Natural killer cell treated with Interleukin-12 subunit alpha and Interleukin-12 subunit beta and Interleukin-15 and Interleukin-18, amount 100 ng/mL, for 72 hours (primary cell): ENCODE results near the gene ENTPD6. TPM values are rescaled to one million over a fixed set of nuclear protein-coding genes. Genes with fewer than 3 reads are reported as not detected.

Experiments used
- ATAC-seq, 2 donors: fragments of 150-1000 bp; cut with Tn5 transposase in 1 of 2; sonication (Bioruptor Pico), chemical (Tn5 transposase) in 1 of 2; 2 replicates each; pipeline ENCODE4 v1.10.0; 2021
- DNase-seq: peaks from one replicate; pipeline ENCODE4 v3.0.0; 2022; ENCODE audit warnings: low spot score
- H3K27ac Mint-ChIP-seq, 2 donors: 1 replicate in 1 of 2; 2 replicates in 1 of 2; pipeline ENCODE4 v1.8.0; 2022; ENCODE audit warnings: mixed read lengths in 2 of 2, mild to moderate bottlenecking in 1 of 2, moderate library complexity in 1 of 2
- H3K27me3 Mint-ChIP-seq, 2 donors: 1 replicate in 1 of 2; 2 replicates in 1 of 2; pipeline ENCODE4 v1.8.0; 2022; ENCODE audit warnings: mixed read lengths in 2 of 2
- H3K36me3 Mint-ChIP-seq: one replicate; pipeline ENCODE4 v1.8.0; 2022; ENCODE audit warnings: mixed read lengths
- H3K4me1 Mint-ChIP-seq, 2 donors: 1 replicate in 1 of 2; 2 replicates in 1 of 2; pipeline ENCODE4 v1.8.0; 2022; ENCODE audit warnings: low read depth in 2 of 2, mixed read lengths in 2 of 2, mild to moderate bottlenecking in 1 of 2
- H3K4me3 Mint-ChIP-seq: one replicate; pipeline ENCODE4 v1.8.0; 2022; ENCODE audit warnings: mixed read lengths
- H3K9me3 Mint-ChIP-seq: 2 replicates; pipeline ENCODE4 v1.8.0; 2022; ENCODE audit warnings: mixed read lengths
- total RNA-seq, 2 donors: library from RNA; stranded (reverse); gene quantifications; one replicate each; pipeline ENCODE4 v1.2.3, GENCODE V29; 2022

Gene ENTPD6
- total RNA-seq, 2 donors from 2014 or later, result 24.9 to 58.7 TPM

DNA sequence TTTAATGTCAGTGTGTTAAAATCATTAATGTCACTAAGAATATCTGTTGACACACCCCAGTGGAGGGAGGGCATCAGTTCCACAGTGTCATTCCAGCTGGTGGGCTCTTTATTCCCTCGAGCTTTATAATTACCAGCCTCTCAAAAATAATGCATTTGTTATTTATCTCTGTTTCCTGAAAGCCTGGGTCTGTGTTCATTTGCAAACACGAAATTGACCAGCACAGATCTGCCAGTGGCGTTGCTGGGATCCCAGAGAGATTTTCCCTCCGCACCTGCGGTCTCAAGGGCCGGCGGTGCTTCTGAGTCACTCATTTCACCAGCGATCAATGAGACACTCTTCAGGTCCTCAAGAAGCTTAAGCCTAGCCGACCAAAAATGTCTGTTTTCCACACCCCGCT lies 46.7 kb downstream of the ENTPD6 start:
- no peaks in the 10 kb centered on the region for H3K9me3 Mint-ChIP-seq
- H3K27ac Mint-ChIP-seq, result no peak overlapping the region
- peaks cover 8 to 22% of the 10 kb centered on the region in 2 donors for H3K4me1 Mint-ChIP-seq
- H3K36me3 Mint-ChIP-seq, result no peaks in the 10 kb centered on the region
- ATAC-seq, result no peak
- no peak overlapping the region for H3K4me3 Mint-ChIP-seq
- H3K27me3 Mint-ChIP-seq, result peaks cover 15 to 16% of the 10 kb centered on the region in 2 donors
- no peak for DNase-seq

DNA sequence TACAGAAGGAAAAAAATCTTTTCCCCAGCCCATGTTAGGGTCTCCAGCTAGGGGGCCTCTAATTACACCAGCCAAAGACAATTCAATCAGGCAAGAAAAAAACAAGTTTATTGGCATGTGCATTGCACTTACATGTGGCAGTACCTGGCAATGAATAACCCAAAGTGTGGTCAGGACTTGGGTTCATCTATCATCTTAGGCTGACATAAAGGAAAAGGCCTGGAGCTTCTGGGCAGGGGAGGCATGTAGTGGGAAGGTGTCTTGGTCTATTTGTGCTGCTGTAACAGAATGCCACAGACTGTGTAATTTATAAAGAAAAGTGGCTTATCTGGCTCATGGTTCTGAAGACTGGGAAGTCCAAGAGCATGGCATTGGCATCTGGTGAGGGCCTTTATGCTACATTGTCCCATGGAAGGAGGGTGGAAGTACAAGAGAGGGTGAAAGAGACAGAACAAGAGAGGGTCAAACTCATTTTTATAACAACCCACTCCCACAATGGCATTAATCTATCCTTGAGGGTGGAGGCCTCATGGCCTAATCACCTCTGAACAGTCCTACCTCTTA lies 48.0 kb downstream of the ENTPD6 start:
- no peak overlapping the region for H3K27ac Mint-ChIP-seq
- H3K36me3 Mint-ChIP-seq, result no peaks in the 10 kb centered on the region
- ATAC-seq (no peak), DNase-seq (no peak)
- H3K9me3 Mint-ChIP-seq, result no peaks in the 10 kb centered on the region
- no peak overlapping the region for H3K4me3 Mint-ChIP-seq
- H3K27me3 Mint-ChIP-seq, result peaks cover 9 to 15% of the 10 kb centered on the region in 2 donors
- peaks cover under 1 to 12% of the 10 kb centered on the region in 2 donors for H3K4me1 Mint-ChIP-seq

DNA sequence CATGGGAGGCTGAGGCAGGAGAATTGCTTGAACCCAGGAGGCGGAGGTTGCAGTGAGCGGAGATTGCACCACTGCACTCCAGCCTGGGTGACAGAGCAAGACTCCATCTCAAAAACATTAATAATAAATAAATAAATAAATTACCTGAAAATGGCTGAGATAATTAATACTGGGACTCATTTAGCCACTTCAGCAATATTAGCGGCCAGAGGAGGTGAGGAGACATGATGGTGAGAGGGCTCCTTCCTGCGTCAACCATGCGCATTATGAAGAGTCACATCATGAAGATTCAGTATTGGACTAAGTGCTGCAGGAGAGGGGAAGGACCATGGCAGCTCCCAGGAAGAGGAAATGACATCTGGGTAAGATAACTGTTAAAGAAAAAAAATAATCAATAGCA lies 49.5 kb downstream of the ENTPD6 start:
- ATAC-seq (no peak), DNase-seq (no peak)
- Mint-ChIP-seq H3K4me3 (no peak overlapping the region), H3K27me3 (peaks cover 9 to 15% of the 10 kb centered on the region in 2 donors), H3K27ac (peak overlapping the region in 1 of 2 donors; percentile 7), H3K9me3 (no peaks in the 10 kb centered on the region), H3K4me1 (peaks cover 11 to 22% of the 10 kb centered on the region in 2 donors), H3K36me3 (no peaks in the 10 kb centered on the region)

DNA sequence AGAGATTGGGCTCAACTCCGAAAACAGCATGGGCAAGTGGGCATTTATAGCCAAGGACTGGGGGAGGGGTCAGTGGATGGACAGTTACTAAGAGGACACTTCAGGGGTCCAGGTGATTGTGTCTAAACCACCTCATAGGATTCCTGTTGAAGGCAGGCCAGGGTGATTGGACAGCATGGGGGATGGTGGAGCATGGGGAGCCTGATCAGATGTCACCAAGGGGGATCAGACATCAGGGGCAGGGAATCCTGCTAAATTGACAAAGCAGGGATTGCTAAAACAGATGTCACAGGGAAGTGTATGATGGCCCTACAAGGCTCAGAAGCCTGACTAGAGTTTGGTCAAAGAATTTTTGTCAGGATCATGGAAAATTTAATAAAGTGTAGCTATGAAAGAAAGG lies 49.9 kb downstream of the ENTPD6 start:
- DNase-seq, result no peak
- Mint-ChIP-seq H3K27ac (peak overlapping the region in 1 of 2 donors; percentile 7), H3K9me3 (no peaks in the 10 kb centered on the region), H3K4me1 (peaks cover 11 to 22% of the 10 kb centered on the region in 2 donors), H3K4me3 (no peak overlapping the region), H3K36me3 (no peaks in the 10 kb centered on the region), H3K27me3 (peaks cover 9 to 15% of the 10 kb centered on the region in 2 donors)
- no peak for ATAC-seq

DNA sequence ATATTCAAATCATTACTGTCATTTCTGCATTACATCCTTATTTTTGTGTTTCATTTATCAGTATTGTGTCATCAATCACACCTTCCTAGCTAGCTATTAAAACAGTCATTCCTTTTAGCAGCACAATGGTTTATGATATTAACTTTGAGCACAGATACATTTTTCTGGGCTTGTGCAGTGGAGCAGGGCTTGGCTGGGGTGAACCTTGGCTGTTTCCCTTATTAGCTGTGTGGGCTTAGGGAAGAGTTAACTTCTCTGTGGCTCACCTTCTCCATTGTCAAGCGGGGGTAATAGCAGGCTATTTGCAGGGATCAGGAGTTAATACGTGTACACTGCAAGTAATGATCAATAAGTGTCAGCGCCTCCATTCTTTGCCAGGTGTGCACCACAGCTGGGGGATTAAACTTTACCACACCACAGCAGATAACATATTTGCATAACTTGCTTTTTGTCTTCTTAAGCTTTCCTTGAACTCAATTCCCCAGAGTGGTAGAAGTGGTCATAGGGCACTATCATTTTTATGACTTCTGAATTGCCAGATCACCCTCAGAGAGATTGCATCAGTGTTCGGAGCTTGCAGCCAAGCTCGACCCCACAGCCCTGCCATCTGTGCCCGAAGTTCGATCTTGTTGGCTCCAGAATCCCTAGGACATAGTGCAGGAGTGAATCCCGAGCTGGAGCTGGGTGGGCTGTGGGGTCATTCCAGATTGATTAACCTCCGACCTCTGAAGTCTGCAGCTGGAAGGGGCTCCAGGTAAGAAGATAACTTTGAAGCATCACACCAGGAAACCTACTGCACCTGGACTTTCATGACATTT lies 50.9 kb downstream of the ENTPD6 start:
- Mint-ChIP-seq H3K27me3 (peaks cover 3 to 15% of the 10 kb centered on the region in 2 donors), H3K36me3 (no peaks in the 10 kb centered on the region), H3K4me3 (peak overlapping the region; percentile 80), H3K4me1 (peaks cover 11 to 25% of the 10 kb centered on the region in 2 donors), H3K9me3 (no peaks in the 10 kb centered on the region), H3K27ac (peak overlapping the region in 1 of 2 donors; percentile 70)
- ATAC-seq (no peak), DNase-seq (no peak)

DNA sequence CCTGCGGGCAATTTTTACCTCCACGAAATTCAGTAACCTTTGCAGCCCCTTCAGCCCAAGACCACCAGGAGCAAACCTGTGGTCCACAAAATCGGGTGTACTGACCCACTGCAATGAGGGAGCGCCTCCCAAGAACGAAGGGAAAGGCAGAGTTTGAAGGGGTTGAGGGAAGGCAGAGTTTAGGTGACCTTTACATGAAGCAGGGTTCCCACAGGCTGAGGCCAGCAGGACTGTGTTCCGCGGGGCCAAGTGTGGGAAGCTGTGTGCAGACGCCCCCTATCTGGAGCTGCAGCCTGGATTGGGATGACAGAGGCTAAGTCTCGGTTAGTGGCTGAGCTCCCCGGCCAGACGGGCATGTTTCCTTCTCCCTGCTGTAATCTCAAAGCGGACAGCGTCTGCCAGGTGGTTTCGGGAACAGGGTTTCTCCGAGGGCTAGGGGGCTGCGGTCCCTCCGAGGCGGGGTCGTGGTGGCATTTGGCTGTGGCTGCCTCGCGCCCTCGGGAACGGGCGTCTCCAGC lies 51.5 kb downstream of the ENTPD6 start:
- peak overlapping the region; percentile 80 for H3K4me3 Mint-ChIP-seq
- H3K27me3 Mint-ChIP-seq, result peaks cover 3 to 12% of the 10 kb centered on the region in 2 donors
- no peaks in the 10 kb centered on the region for H3K36me3 Mint-ChIP-seq
- DNase-seq (no peak), ATAC-seq (no peak)
- H3K27ac Mint-ChIP-seq, result peak overlapping the region in 1 of 2 donors; percentile 70
- H3K9me3 Mint-ChIP-seq, result no peaks in the 10 kb centered on the region
- H3K4me1 Mint-ChIP-seq, result peaks cover 11 to 25% of the 10 kb centered on the region in 2 donors

DNA sequence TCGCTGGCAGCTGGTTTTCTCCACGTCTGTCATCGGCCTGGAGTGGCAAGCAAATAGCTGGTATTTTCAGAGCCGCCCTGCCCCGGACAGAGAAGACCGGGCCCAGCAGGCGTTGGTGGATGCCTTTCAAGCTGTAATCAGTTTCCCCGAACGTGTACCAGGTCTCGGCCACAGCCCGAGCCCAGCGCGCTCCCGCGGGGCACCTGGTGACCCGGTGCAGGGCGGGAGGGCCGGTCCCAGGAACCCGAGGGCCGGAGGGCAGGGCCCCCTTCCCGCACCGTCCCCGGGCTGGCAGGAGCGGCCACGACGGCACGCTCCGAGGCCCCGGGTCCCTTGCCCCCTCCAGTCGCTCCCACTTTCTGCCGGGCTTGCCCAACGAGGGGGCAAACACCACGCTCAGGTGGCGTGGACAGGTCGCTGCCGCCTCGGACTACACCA lies 52.0 kb downstream of the ENTPD6 start:
- Mint-ChIP-seq H3K27ac (peak overlapping the region; percentile 70 to 72), H3K36me3 (no peaks in the 10 kb centered on the region), H3K4me1 (peaks cover 11 to 28% of the 10 kb centered on the region in 2 donors), H3K27me3 (peaks cover 3 to 7% of the 10 kb centered on the region in 2 donors), H3K9me3 (no peaks in the 10 kb centered on the region), H3K4me3 (peak overlapping the region; percentile 80)
- ATAC-seq (peak; percentile 59 to 76), DNase-seq (no peak)

DNA sequence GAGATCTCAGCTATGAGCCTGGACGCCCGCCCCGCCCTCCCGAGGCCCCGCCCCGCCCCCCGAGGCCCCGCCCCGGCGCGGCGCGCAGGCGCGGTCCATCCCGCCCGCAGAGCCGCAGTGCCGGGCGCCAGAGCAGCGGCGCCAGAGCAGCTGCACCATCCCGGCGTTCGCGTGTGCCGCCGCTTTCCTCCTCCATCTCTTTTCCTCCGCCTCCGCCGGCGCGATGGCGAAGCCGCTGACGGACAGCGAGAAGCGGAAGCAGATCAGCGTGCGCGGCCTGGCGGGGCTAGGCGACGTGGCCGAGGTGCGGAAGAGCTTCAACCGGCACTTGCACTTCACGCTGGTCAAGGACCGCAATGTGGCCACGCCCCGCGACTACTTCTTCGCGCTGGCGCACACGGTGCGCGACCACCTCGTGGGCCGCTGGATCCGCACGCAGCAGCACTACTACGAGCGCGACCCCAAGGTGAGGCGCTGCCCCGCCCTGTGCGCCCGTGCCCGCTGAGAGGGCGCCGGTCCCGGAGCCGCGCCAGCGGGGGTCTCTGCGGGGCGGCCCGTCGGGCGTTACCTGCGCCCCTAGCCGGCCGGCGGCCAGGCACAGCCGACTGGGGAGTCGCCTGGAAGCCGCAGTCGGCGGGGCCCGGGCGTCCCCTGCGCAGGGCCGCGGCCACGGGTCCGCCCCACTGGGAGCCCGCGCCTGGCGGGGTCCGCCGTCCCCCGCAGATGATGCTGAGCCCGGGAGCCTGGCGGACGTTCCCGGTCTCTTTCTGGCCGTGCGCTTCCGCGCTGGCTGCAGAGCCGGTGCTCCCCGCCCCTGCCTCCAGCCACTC lies 52.7 kb downstream of the ENTPD6 start, which contains the start of gene PYGB:
Gene PYGB, plus strand, starts transcription at position 130 of the 830 bp plus-strand sequence. Its CDS starts 94 bp downstream, at position 224.
- peak; percentile 87 for DNase-seq
- H3K27ac Mint-ChIP-seq, result peak within 1 kb of the TSS; percentile 72 to 84

DNA sequence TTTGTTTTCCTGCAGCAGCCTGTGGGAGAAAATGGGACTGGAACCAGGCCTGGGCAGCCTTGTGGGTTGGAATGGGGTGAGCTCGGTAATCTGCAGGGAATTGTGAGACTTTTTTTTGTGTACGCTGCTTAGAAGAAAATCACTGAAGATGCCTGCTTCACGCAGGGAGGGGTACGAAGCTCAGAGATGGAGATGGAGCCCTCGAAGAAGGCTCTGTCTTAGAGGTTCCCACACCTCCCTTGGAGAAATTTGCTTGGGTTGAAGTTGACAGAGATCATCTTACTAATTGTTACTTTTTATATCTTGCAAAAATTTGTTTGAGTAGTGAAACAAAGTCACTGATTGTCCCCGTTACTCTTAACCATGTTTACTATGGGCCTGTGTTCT lies 53.3 kb downstream of the ENTPD6 start:
- H3K27me3 Mint-ChIP-seq, result peaks cover 0 to 5% of the 10 kb centered on the region in 2 donors
- peak overlapping the region; percentile 72 to 84 for H3K27ac Mint-ChIP-seq
- ATAC-seq (no peak), DNase-seq (no peak)
- no peaks in the 10 kb centered on the region for H3K36me3 Mint-ChIP-seq
- no peaks in the 10 kb centered on the region for H3K9me3 Mint-ChIP-seq
- peak overlapping the region; percentile 96 for H3K4me3 Mint-ChIP-seq
- peaks cover 11 to 30% of the 10 kb centered on the region in 2 donors for H3K4me1 Mint-ChIP-seq

More for the DNA sequence above, 52.7 kb downstream of the ENTPD6 start, which contains the start of gene PYGB:
- H3K4me1 Mint-ChIP-seq, result peaks cover 11 to 28% of the 10 kb centered on the region in 2 donors
- peak within 1 kb of the TSS; percentile 96 for H3K4me3 Mint-ChIP-seq
- H3K27me3 Mint-ChIP-seq, result peaks cover 0 to 5% of the 10 kb centered on the region in 2 donors
- H3K9me3 Mint-ChIP-seq, result no peaks in the 10 kb centered on the region
- H3K36me3 Mint-ChIP-seq, result no peaks in the 10 kb centered on the region
- peak; percentile 88 to 92 for ATAC-seq

DNA sequence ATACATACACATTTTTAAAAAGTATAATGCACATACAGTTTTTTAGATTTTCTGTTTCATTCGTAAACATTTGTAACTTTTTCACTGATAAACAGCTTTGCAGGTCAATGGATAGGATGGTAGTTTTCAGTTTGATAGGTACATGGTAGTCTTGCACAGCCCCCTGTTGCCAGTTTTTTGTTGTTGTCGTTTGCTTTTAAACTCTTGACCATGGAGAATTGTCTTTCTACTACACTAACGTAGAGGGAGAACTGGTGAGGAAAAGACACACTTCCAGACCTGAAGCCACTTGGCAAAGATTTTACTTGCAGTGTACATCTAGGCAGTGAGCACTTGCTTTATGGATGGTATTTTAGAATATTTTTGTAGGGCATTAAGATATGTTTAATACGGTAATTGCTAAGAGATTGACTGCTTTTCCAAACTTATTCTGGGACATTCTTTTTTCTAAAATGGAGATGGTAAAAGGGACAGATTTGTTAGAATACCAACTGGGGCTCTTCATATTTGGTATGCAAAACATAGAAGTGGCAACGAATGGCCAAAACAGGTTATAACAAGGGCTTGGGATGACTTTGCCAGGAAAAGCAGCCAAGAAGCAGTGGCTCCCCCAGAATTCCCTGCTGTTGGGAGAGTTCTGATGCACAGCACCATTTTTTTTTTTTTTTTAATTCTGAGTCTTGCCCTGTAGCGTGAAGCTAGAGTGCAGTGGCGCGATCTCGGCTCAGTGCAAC lies 53.9 kb downstream of the ENTPD6 start:
- no peak for ATAC-seq
- H3K4me3 Mint-ChIP-seq, result peak overlapping the region; percentile 96
- no peaks in the 10 kb centered on the region for H3K36me3 Mint-ChIP-seq
- H3K27ac Mint-ChIP-seq, result peak overlapping the region; percentile 72 to 84
- H3K27me3 Mint-ChIP-seq, result peaks cover 0 to 5% of the 10 kb centered on the region in 2 donors
- no peak for DNase-seq
- H3K4me1 Mint-ChIP-seq, result peaks cover 13 to 32% of the 10 kb centered on the region in 2 donors
- H3K9me3 Mint-ChIP-seq, result no peaks in the 10 kb centered on the region

DNA sequence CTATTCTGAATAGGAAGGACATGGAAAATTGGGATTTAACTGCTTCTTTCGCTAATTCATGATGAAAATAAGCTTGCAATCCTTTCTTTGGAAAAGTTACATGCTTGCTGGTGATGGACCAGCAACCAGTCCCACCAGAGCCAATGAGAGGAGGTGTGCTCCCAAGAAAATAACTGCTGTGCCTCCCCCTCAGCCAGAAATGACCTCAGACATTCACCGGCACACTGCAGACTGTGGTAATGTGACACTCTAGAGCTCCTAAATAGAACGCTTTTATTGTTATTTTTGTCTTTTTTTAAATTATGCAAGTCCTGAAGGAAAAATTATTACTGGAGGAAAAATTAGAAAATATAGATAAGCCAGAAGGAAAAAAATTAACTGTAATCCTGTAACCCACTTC lies 55.0 kb downstream of the ENTPD6 start:
- ATAC-seq, result no peak
- H3K4me1 Mint-ChIP-seq, result peaks cover 18 to 30% of the 10 kb centered on the region in 2 donors
- H3K27me3 Mint-ChIP-seq, result peaks cover 0 to 5% of the 10 kb centered on the region in 2 donors
- H3K4me3 Mint-ChIP-seq, result no peak overlapping the region
- no peak overlapping the region for H3K27ac Mint-ChIP-seq
- no peak for DNase-seq
- H3K36me3 Mint-ChIP-seq, result no peaks in the 10 kb centered on the region
- H3K9me3 Mint-ChIP-seq, result no peaks in the 10 kb centered on the region

DNA sequence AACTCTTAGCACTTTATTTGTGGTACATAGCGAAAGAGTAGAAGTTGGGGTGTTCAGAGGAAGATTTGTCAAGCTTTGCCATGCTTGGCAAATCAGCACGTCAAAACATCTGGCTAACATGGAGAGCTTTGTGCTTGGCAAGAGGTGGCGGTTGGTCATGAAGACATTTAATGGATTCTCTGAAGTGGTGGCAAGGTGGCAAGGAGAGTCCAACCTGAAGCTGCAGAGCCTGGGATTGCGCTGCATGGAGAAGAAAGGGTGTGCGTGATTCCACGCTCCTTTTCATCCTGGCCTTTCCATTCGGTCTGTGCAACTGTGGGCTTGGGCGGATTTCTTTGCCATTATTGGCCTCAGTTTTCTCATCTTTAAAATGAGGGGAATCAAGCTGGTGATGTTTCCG lies 55.5 kb downstream of the ENTPD6 start:
- no peaks in the 10 kb centered on the region for H3K9me3 Mint-ChIP-seq
- H3K4me1 Mint-ChIP-seq, result peaks cover 18 to 30% of the 10 kb centered on the region in 2 donors
- H3K27me3 Mint-ChIP-seq, result peaks cover 0 to 5% of the 10 kb centered on the region in 2 donors
- H3K27ac Mint-ChIP-seq, result no peak overlapping the region
- no peak for ATAC-seq
- DNase-seq, result no peak
- H3K4me3 Mint-ChIP-seq, result no peak overlapping the region
- H3K36me3 Mint-ChIP-seq, result no peaks in the 10 kb centered on the region

DNA sequence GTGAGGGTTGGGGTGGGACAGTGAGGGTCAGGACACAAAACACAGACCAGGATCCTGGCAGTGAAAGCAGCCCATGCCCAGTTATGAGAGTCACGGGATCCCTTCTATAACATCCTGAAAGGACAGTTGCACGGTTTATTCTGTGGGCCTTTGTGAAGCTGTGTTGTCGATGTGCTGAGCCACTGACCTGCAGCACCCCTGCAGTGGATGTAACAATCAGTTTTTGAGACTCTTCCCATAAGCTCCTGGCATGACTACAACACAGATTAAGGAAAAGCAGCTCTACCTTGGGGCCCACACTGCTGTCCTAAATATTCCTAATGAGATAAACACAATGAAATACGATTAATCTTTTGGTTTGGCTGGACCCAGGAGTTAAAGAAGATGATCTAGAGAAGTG lies 56.0 kb downstream of the ENTPD6 start:
- no peak for DNase-seq
- Mint-ChIP-seq H3K27me3 (no peaks in the 10 kb centered on the region), H3K9me3 (no peaks in the 10 kb centered on the region), H3K36me3 (no peaks in the 10 kb centered on the region), H3K4me1 (peaks cover 18 to 28% of the 10 kb centered on the region in 2 donors), H3K27ac (no peak overlapping the region), H3K4me3 (no peak overlapping the region)
- ATAC-seq, result no peak
